HepG2 (cell line): ENCODE results near the gene TMEM116. TPM values are rescaled to one million over a fixed set of nuclear protein-coding genes. Genes with fewer than 3 reads are reported as not detected.

ENCODE experiments used
- ATAC-seq: fragments of 200-7000 bp; cut with Tn5 transposase; 3 replicates; pipeline ENCODE4 v1.9.1; 2020; ENCODE audit warnings: mild to moderate bottlenecking, moderate library complexity
- BruUV-seq: library from RNA; stranded (reverse); fragments of 400-500 nt; replicated peaks from 2 replicates; lab custom pipeline; 2021; lab: Mats Ljungman, UMichigan
- CTCF ChIA-PET: fragments of 300-600 bp; formaldehyde crosslinking; extraction: SDS; loops from one replicate; lab custom pipeline; 2021; ENCODE audit warnings: low total read pairs, inconsistent platforms, low intra/inter-chr PET ratio; lab: Yijun Ruan, JAX
- POLR2A ChIA-PET: fragments of 350-600 bp; sonication (Branson Sonifier 250); formaldehyde crosslinking; loops from one replicate; lab custom pipeline; 2020; ENCODE audit warnings: antibody characterized with exemption, inconsistent platforms; lab: Yijun Ruan, JAX
- DNase-seq: peaks from one replicate; pipeline ENCODE4 v3.0.0-alpha.2; 2015; ENCODE audit warnings: low spot score
- FAIRE-seq: peaks from 3 replicates; lab custom pipeline; 2011; peaks lifted over from hg19 to GRCh38; lab: Jason Lieb, UNC
- H2AFZ ChIP-seq: one replicate; pipeline ENCODE4 v1.6.1; 2011; ENCODE audit warnings: low read length, inconsistent platforms
- H3K27ac ChIP-seq: fragments of 300-600 bp; 3 replicates; pipeline ENCODE4 v1.8.0; 2011; ENCODE audit warnings: mixed run types, mild to moderate bottlenecking, mixed read lengths, low read length, inconsistent platforms; ENCODE audit not compliant: insufficient read depth; ENCODE audit errors: extremely low read length
- H3K27me3 ChIP-seq, 2 experiments: fragments of 200-600 bp in 1 of 2; 2 replicates in 1 of 2; 3 replicates in 1 of 2; pipeline versions ENCODE4 v1.6.0 to v1.8.0; 2011; ENCODE audit warnings: low read length in 2 of 2, mild to moderate bottlenecking in 2 of 2, moderate library complexity in 2 of 2, inconsistent platforms in 1 of 2; ENCODE audit not compliant: insufficient read depth in 2 of 2, control insufficient read depth in 1 of 2
- H3K36me3 ChIP-seq, 2 experiments: fragments of 200-600 bp in 1 of 2; replicated peaks in 1 of 2; 2 replicates in 1 of 2; 3 replicates in 1 of 2; pipeline versions ENCODE4 v1.5.1 to v1.8.0; 2011; ENCODE audit warnings: low read length in 2 of 2, inconsistent platforms in 1 of 2; ENCODE audit not compliant: insufficient read depth in 2 of 2, control insufficient read depth in 1 of 2
- H3K4me1 ChIP-seq: 2 replicates; pipeline ENCODE4 v1.5.1; 2012; ENCODE audit warnings: low read length, inconsistent platforms; ENCODE audit not compliant: insufficient read depth
- H3K4me2 ChIP-seq: 2 replicates; pipeline ENCODE4 v1.6.0; 2011; ENCODE audit warnings: low read depth, low read length, inconsistent platforms
- H3K4me3 ChIP-seq, 3 experiments: fragments of 200-600 bp in 1 of 3; sonication (generic), shearing (Covaris generic) in 1 of 3; replicated peaks in 1 of 3; 2 replicates each; pipeline ENCODE4 v1.5.1; 2011 to 2016; ENCODE audit warnings: low read length in 3 of 3, inconsistent platforms in 2 of 3, low read depth in 2 of 3, mild to moderate bottlenecking in 2 of 3, control low read depth in 1 of 3, mixed read lengths in 1 of 3; ENCODE audit not compliant: insufficient read depth in 1 of 3
- H3K79me2 ChIP-seq: one replicate; pipeline ENCODE4 v1.6.1; 2011; ENCODE audit warnings: low read length, inconsistent platforms; ENCODE audit not compliant: insufficient read depth
- H3K9ac ChIP-seq: 2 replicates; pipeline ENCODE4 v1.6.0; 2011; ENCODE audit warnings: mild to moderate bottlenecking, low read depth, low read length, inconsistent platforms; ENCODE audit not compliant: insufficient read depth
- H3K9me3 ChIP-seq: 2 replicates; pipeline ENCODE4 v1.5.1; 2012; ENCODE audit warnings: mild to moderate bottlenecking, low read length
- H4K20me1 ChIP-seq: 2 replicates; pipeline ENCODE4 v1.6.0; 2011; ENCODE audit warnings: inconsistent platforms, mild to moderate bottlenecking, low read length, moderate library complexity; ENCODE audit not compliant: insufficient read depth
- BCL6 ChIP-seq: IDR thresholded peaks from 2 replicates; pipeline ENCODE4 v1.6.1; 2016; ENCODE audit warnings: missing genetic modification reagents, missing compliant biosample characterization
- FOSL2 ChIP-seq: sonication (generic); formaldehyde crosslinking; IDR thresholded peaks from 2 replicates; pipeline ENCODE4 v1.4.0; 2020; ENCODE audit warnings: missing genetic modification reagents
- KAT7 ChIP-seq: IDR thresholded peaks from 2 replicates; pipeline ENCODE4 v1.6.1; 2018; ENCODE audit warnings: borderline replicate concordance, missing compliant biosample characterization
- LBX2 ChIP-seq: sonication (generic); formaldehyde crosslinking; IDR thresholded peaks from 2 replicates; pipeline ENCODE4 v1.5.0; 2020; ENCODE audit warnings: missing genetic modification reagents, mild to moderate bottlenecking, borderline replicate concordance
- NFE2L2 ChIP-seq: fragments of 150-350 bp; IDR thresholded peaks from 2 replicates; pipeline ENCODE4 v1.6.1; 2014; ENCODE audit warnings: low read length
- PITX1 ChIP-seq: sonication (generic); formaldehyde crosslinking; IDR thresholded peaks from 2 replicates; pipeline ENCODE4 v1.5.1; 2020; ENCODE audit warnings: mild to moderate bottlenecking, missing genetic modification reagents
- RNF2 ChIP-seq: fragments of 450-650 bp; conservative IDR thresholded peaks from 2 replicates; pipeline ENCODE4 v1.6.1; 2016; ENCODE audit warnings: low read depth
- ZNF350 ChIP-seq: sonication (generic); formaldehyde crosslinking; IDR thresholded peaks from 2 replicates; pipeline ENCODE4 v1.4.0; 2020; ENCODE audit warnings: mild to moderate bottlenecking, low read depth, missing genetic modification reagents, borderline replicate concordance
- ZNF547 ChIP-seq: sonication (generic); formaldehyde crosslinking; IDR thresholded peaks from 2 replicates; pipeline ENCODE4 v1.5.1; 2020; ENCODE audit warnings: mild to moderate bottlenecking, missing genetic modification reagents
- ZNF704 ChIP-seq: sonication (generic); formaldehyde crosslinking; IDR thresholded peaks from 2 replicates; pipeline ENCODE4 v1.8.1; 2023; ENCODE audit warnings: mild to moderate bottlenecking, inconsistent platforms, moderate library complexity, missing genetic modification reagents, borderline replicate concordance
- WGBS: methylation state at CpG from one replicate; pipeline ENCODE4 v1.1.6; 2017; ENCODE audit warnings: low lambda C conversion rate; 5-methylcytosine and 5-hydroxymethylcytosine counted together
- in situ Hi-C: cut with HindIII; loops from 2 replicates; pipeline ENCODE4 v1.10.0; 2017; ENCODE audit warnings: low pct_unique_long_range_greater_than_20kb; ENCODE audit not compliant: extremely low pct_ligation_motif_present
- intact Hi-C: fragments of 100-400 bp; cut with micrococcal nuclease; formaldehyde crosslinking; loops from one replicate; pipeline ENCODE4 v1.10.0; 2022; ENCODE audit not compliant: unreplicated experiment
- polyA plus RNA-seq, 8 experiments: library from polyadenylated mRNA; depleted of rRNA in 3 of 8; stranded (reverse) in 7 of 8; unstranded in 1 of 8; fragments of >200 nt; fragmentation: Illumina TruSeq in 4 of 8; extraction: Trizol in 4 of 8; gene quantifications; 2 replicates each; pipeline versions ENCODE4 v1.2.1 to v1.2.3, GENCODE V29; 2011 to 2016; ENCODE audit warnings: low read depth in 4 of 8, missing spikeins in 1 of 8, mixed read lengths in 1 of 8; ENCODE audit not compliant: insufficient read depth in 1 of 8
- total RNA-seq, 5 experiments: library from RNA; depleted of rRNA; stranded (reverse); fragments of >200 nt; fragmentation: Illumina TruSeq; extraction: Trizol; gene quantifications; 2 replicates each; pipeline ENCODE4 v1.2.3, GENCODE V29; 2016; ENCODE audit warnings: low read depth in 1 of 5

Gene TMEM116
- total and polyA plus RNA-seq, 2 of the 13 experiments (the other 11 are each of a cell fraction or from before 2014, with no cell fraction given) = 14.0 to 17.8 TPM

- Histone ChIP-seq H3K4me1 (peaks cover 14% of the 10 kb centered on the region), H2AFZ (no peak overlapping the region), H3K9ac (no peak overlapping the region), H3K9me3 (no peaks in the 10 kb centered on the region), H3K4me3 (no peak overlapping the region), H3K4me2 (no peak overlapping the region), H3K36me3 (0 out of 5 replicates have a peak, but pooled peaks cover 0 to 3% of the 10 kb centered on the region in 2 experiments), H3K27me3 (no peaks in the 10 kb centered on the region; a peak in 1 of 5 replicates), H4K20me1 (no peaks in the 10 kb centered on the region), H3K79me2 (no peaks in the 10 kb centered on the region), H3K27ac (no peak overlapping the region)
- intact Hi-C loops = no loop called here
- TF ChIP-seq FOSL2 = 0 out of 2 replicates have a peak, but pooled peaks have one; percentile 13
- 0 out of 2 replicates have a peak, but pooled peaks have one; percentile 14 for TF ChIP-seq NFE2L2
- no peak for TF ChIP-seq BCL6 (CRISPR knock-in tag)
- ChIA-PET POLR2A (interaction anchor here (1.2 kb wide), 1 partner anchor 8 kb away, joined by 7 read pairs; the partner anchor contains the start of genes ERP29 and TMEM116), CTCF (no interaction called here)
- in situ Hi-C loops = no loop called here
- no TSS peak for BruUV-seq
- ATAC-seq (peak; percentile 57), FAIRE-seq (no peak), DNase-seq (no peak)
- 84% methylated on average over 6 of the region's 6 CpGs for WGBS
Measured at GRCh38 chr12:112005419-112006395, 7.3 kb downstream of the TMEM116 start.

DNA sequence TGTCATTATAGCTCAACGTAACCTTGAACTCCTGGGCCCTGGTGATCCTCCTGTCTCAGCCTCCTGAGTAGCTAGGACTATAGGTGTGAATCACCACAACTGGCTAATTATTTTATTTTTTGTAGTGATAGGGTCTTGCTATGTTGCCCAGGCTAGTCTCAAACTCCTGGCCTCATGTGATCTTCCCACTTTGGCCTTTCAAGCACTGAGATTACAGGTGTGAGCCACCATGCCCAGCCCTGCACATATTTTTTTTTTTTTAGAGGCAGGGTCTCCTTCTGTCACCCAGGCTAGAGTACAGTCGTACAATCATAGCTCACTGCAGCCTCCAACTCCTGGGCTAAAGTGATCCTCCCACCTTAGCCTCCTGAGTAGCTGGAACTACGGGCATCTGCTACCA, 8.9 kb downstream of the TMEM116 start:
- Histone ChIP-seq H2AFZ (no peak overlapping the region), H3K79me2 (no peaks in the 10 kb centered on the region), H3K36me3 (0 out of 5 replicates have a peak, but pooled peaks cover 0 to 3% of the 10 kb centered on the region in 2 experiments), H3K27me3 (no peaks in the 10 kb centered on the region; a peak in 1 of 5 replicates), H3K4me1 (peaks cover 11% of the 10 kb centered on the region), H4K20me1 (no peaks in the 10 kb centered on the region), H3K4me3 (no peak overlapping the region), H3K4me2 (no peak overlapping the region), H3K9ac (no peak overlapping the region), H3K27ac (no peak overlapping the region), H3K9me3 (no peaks in the 10 kb centered on the region)
- POLR2A ChIA-PET = interaction anchor here (1.2 kb wide), 1 partner anchor 9 kb away, joined by 7 read pairs; the partner anchor contains the start of genes ERP29 and TMEM116
- TF ChIP-seq PITX1 (CRISPR knock-in tag) (no peak), ZNF704 (no peak), KAT7 (CRISPR knock-in tag) (no peak), RNF2 (no peak), ZNF350 (no peak), LBX2 (CRISPR knock-in tag) (no peak), ZNF547 (no peak)
- CTCF ChIA-PET = no interaction called here
- in situ Hi-C loops (no loop called here), intact Hi-C loops (no loop called here)
- 97% methylated on average over 3 of the region's 3 CpGs for WGBS
- BruUV-seq = no TSS peak
- no peak for DNase-seq
- no peak for FAIRE-seq
- no peak for ATAC-seq
